T-cell (primary cell): ENCODE results near the gene GABBR2. TPM values are rescaled to one million over a fixed set of nuclear protein-coding genes. Genes with fewer than 3 reads are reported as not detected.

Source experiments
- ATAC-seq, 4 experiments: fragments of 200-7000 bp in 3 of 4; fragments of 150-1000 bp in 1 of 4; cut with Tn5 transposase; replicated peaks in 1 of 4; 1 replicate in 3 of 4; 2 replicates in 1 of 4; pipeline ENCODE4 v1.10.0; 2021; ENCODE audit warnings: moderate library complexity in 3 of 4, mild to moderate bottlenecking in 2 of 4, moderate number of reproducible peaks in 1 of 4
- CTCF ChIA-PET, 2 donors: fragments of 300-600 bp; sonication (Branson Sonifier 250); formaldehyde crosslinking; loops; one replicate each; lab custom pipeline; 2022; ENCODE audit warnings: antibody characterized with exemption in 2 of 2; lab: Charles Lee
- POLR2A ChIA-PET, 2 donors: fragments of 300-600 bp; sonication (Branson Sonifier 250); formaldehyde crosslinking; loops; one replicate each; lab custom pipeline; 2022; ENCODE audit warnings: antibody characterized with exemption in 2 of 2; lab: Charles Lee
- DNase-seq, 35 experiments: peaks; one replicate each; pipeline versions ENCODE4 v3.0.0 to v3.0.0-alpha.2; 2013 to 2023
- H3K27ac ChIP-seq: one replicate; pipeline ENCODE4 v1.5.1; 2013; ENCODE audit warnings: low read length
- H3K27me3 ChIP-seq, 2 experiments: replicated peaks in 1 of 2; 1 replicate in 1 of 2; 2 replicates in 1 of 2; pipeline versions ENCODE4 v1.6.1 to v1.7.0; 2013; ENCODE audit warnings: low read length in 1 of 2, mixed read lengths in 1 of 2; ENCODE audit not compliant: control insufficient read depth in 2 of 2, insufficient read depth in 2 of 2; ENCODE audit errors: extremely low read depth in 1 of 2
- H3K36me3 ChIP-seq, 2 donors: 1 replicate in 1 of 2; 2 replicates in 1 of 2; pipeline versions ENCODE4 v1.6.1 to v1.7.0; 2013; ENCODE audit warnings: low read length in 1 of 2; ENCODE audit not compliant: control insufficient read depth in 2 of 2, insufficient read depth in 1 of 2; ENCODE audit errors: extremely low read depth in 1 of 2
- H3K4me1 ChIP-seq, 2 experiments: 1 replicate in 1 of 2; 2 replicates in 1 of 2; pipeline versions ENCODE4 v1.6.1 to v1.7.0; 2013; ENCODE audit warnings: low read length in 2 of 2, mixed read lengths in 1 of 2; ENCODE audit not compliant: insufficient read depth in 2 of 2, control insufficient read depth in 1 of 2; ENCODE audit errors: extremely low read depth in 1 of 2
- H3K4me3 ChIP-seq, 2 donors: 1 replicate in 1 of 2; 2 replicates in 1 of 2; pipeline versions ENCODE4 v1.5.1 to v1.7.0; 2013; ENCODE audit warnings: mild to moderate bottlenecking in 2 of 2, low read length in 1 of 2, moderate library complexity in 1 of 2; ENCODE audit not compliant: control insufficient read depth in 1 of 2; ENCODE audit errors: extremely low read depth in 1 of 2
- H3K9me3 ChIP-seq: 2 replicates; pipeline ENCODE4 v1.7.0; 2013
- H3K27ac Mint-ChIP-seq, 2 donors: one replicate each; pipeline ENCODE4 v1.8.0; 2020 to 2021; ENCODE audit warnings: mild to moderate bottlenecking in 2 of 2, mixed read lengths in 2 of 2
- H3K27me3 Mint-ChIP-seq, 2 donors: one replicate each; pipeline ENCODE4 v1.8.0; 2021 to 2022; ENCODE audit warnings: mixed read lengths in 2 of 2
- H3K36me3 Mint-ChIP-seq: one replicate; pipeline ENCODE4 v1.8.0; 2021; ENCODE audit warnings: mixed read lengths
- H3K4me1 Mint-ChIP-seq, 3 donors: one replicate each; pipeline ENCODE4 v1.8.0; 2020 to 2022; ENCODE audit warnings: mixed read lengths in 3 of 3, mild to moderate bottlenecking in 1 of 3
- H3K4me3 Mint-ChIP-seq, 3 donors: one replicate each; pipeline ENCODE4 v1.8.0; 2020 to 2022; ENCODE audit warnings: mild to moderate bottlenecking in 3 of 3, mixed read lengths in 3 of 3, moderate library complexity in 3 of 3
- H3K9me3 Mint-ChIP-seq, 3 donors: one replicate each; pipeline ENCODE4 v1.8.0; 2020 to 2022; ENCODE audit warnings: mixed read lengths in 3 of 3
- WGBS: methylation state at CpG from one replicate; pipeline ENCODE4 v1.1.5; 2013; ENCODE audit warnings: missing lambda C conversion rate; ENCODE audit not compliant: insufficient coverage; 5-methylcytosine and 5-hydroxymethylcytosine counted together
- total RNA-seq, 35 experiments: library from RNA in 6 of 35; stranded (reverse) in 6 of 35; fragments of 120-200 nt in 1 of 35; gene quantifications; one replicate each; pipeline versions ENCODE4 v1.2.1 to v1.2.4 and lab custom pipeline; 2013 to 2026

GABBR2 gene
- total RNA-seq, 5 donors from 2014 or later (not counting 1 experiment from before 2014, with no cell fraction given) = 0.03 TPM; not detected in 4

DNA sequence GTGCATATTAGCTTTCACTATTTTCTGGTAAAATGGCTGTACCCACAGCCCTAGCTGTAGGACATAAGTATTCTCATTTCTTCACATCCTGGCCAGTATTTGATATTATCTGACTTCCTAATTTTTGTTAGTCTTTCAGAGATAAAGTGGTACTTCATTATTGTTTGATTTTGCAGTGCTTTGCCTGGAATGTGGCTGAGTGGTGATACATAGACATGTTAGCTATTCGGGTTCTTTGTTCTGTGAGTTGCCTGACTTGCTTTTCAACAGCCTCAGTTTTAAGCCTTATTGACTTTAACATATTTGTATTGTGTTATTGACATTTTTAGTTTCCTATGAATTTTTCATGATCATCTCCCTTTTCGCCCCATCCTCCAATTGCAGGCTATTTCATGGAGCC is 161.1 kb downstream of the GABBR2 start:
- ChIA-PET POLR2A (no interaction called here), CTCF (no interaction called here)
- no peak overlapping the region for H3K27ac ChIP-seq
- Mint-ChIP-seq H3K27me3 (peaks cover 0 to 2% of the 10 kb centered on the region in 2 donors), H3K4me1 (no peaks in the 10 kb centered on the region), H3K4me3 (no peak overlapping the region), H3K36me3 (no peaks in the 10 kb centered on the region), H3K9me3 (no peaks in the 10 kb centered on the region), H3K27ac (no peak overlapping the region)
- peaks cover 0 to 2% of the 10 kb centered on the region in 2 experiments for H3K27me3 ChIP-seq
- no peak for ATAC-seq
- no peaks in the 10 kb centered on the region for H3K9me3 ChIP-seq
- H3K4me1 ChIP-seq = no peaks in the 10 kb centered on the region
- DNase-seq = no peak
- no peaks in the 10 kb centered on the region for H3K36me3 ChIP-seq
- H3K4me3 ChIP-seq = no peak overlapping the region
- no CpG with 5 or more reads among the region's 2 CpGs for WGBS

GRCh38 chr9:98545021-98545420 is 163.7 kb downstream of the GABBR2 start:
- no peaks in the 10 kb centered on the region for H3K4me1 ChIP-seq
- H3K27ac ChIP-seq = no peak overlapping the region
- H3K9me3 Mint-ChIP-seq = no peaks in the 10 kb centered on the region
- ChIA-PET POLR2A (no interaction called here), CTCF (no interaction called here)
- no peak overlapping the region for H3K4me3 ChIP-seq
- DNase-seq = no peak
- H3K36me3 Mint-ChIP-seq = no peaks in the 10 kb centered on the region
- no peaks in the 10 kb centered on the region for H3K27me3 ChIP-seq
- no peaks in the 10 kb centered on the region for H3K36me3 ChIP-seq
- no peak overlapping the region for H3K27ac Mint-ChIP-seq
- no peaks in the 10 kb centered on the region for H3K4me1 Mint-ChIP-seq
- no peak overlapping the region for H3K4me3 Mint-ChIP-seq
- WGBS = 86% methylated on average over 4 of the region's 4 CpGs
- peaks cover 0 to 6% of the 10 kb centered on the region in 2 donors for H3K27me3 Mint-ChIP-seq
- no peaks in the 10 kb centered on the region for H3K9me3 ChIP-seq
- no peak for ATAC-seq

DNA sequence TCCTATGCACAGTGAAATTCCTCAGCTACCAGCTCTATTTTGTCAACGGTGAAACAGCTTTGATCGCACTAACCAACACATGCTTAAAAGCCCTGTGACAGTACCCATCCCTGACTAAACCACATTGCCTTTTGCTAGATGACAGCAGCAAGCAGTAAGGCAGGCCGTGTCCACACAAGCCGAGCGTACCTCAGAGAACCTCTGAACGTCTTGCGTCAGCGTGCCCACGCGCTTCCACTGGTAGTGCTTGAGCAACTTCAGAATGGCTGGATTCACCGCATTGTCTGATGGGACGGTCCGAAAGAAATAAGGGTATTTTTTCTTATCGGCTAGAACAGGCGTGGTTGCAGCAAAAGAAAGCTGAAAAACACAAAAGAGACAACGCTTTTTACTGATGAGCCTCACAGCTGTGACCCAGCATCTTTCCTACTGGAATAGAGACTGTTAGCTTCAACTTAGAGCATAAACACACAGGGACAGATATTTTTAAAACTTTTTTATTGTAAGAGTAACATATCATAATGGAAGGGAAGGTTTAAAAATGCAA is 167.0 kb downstream of the GABBR2 start:
- Mint-ChIP-seq H3K4me3 (no peak overlapping the region), H3K9me3 (no peaks in the 10 kb centered on the region), H3K4me1 (no peaks in the 10 kb centered on the region), H3K27ac (no peak overlapping the region), H3K36me3 (no peaks in the 10 kb centered on the region), H3K27me3 (peaks cover 0 to 13% of the 10 kb centered on the region in 2 donors)
- Histone ChIP-seq H3K27ac (no peak overlapping the region), H3K4me3 (no peak overlapping the region), H3K9me3 (no peaks in the 10 kb centered on the region), H3K4me1 (no peaks in the 10 kb centered on the region), H3K27me3 (peaks cover 0 to 7% of the 10 kb centered on the region in 2 experiments), H3K36me3 (no peaks in the 10 kb centered on the region)
- no peak for ATAC-seq
- CTCF ChIA-PET = no interaction called here
- DNase-seq = no peak
- 95% methylated on average over 13 of the region's 16 CpGs for WGBS
- POLR2A ChIA-PET = no interaction called here

DNA sequence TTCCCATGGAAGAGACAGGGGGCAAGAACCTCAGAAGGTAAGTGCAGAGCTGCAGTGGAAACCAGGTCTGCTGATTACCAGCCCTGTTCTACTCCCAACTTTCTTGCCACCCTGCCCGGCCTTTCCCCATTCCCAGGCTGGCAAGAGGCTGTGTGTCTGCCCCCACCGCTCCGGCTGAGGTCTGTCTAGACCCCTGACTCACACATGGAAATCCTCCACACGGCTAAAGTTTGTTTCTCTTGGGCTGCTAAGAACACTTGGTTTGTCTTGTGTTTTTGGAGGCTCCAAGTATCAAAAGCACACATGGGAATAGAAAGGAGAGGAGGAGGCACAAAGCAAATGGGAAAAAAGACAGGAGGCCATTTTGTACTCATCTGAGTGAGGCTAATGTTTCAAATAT is 168.3 kb downstream of the GABBR2 start:
- no peak for ATAC-seq
- no peak overlapping the region for H3K27ac ChIP-seq
- peaks cover 0 to 7% of the 10 kb centered on the region in 2 experiments for H3K27me3 ChIP-seq
- no peak for DNase-seq
- H3K27ac Mint-ChIP-seq = no peak overlapping the region
- no peaks in the 10 kb centered on the region for H3K4me1 Mint-ChIP-seq
- 67% methylated on average over 1 of the region's 4 CpGs for WGBS
- H3K36me3 Mint-ChIP-seq = no peaks in the 10 kb centered on the region
- no peak overlapping the region for H3K4me3 ChIP-seq
- POLR2A ChIA-PET = no interaction called here
- no peaks in the 10 kb centered on the region for H3K9me3 Mint-ChIP-seq
- no peak overlapping the region for H3K4me3 Mint-ChIP-seq
- H3K36me3 ChIP-seq = no peaks in the 10 kb centered on the region
- peaks cover 0 to 16% of the 10 kb centered on the region in 2 donors for H3K27me3 Mint-ChIP-seq
- H3K4me1 ChIP-seq = no peaks in the 10 kb centered on the region
- CTCF ChIA-PET = interaction anchor here in 1 of 2 donors (0.7 kb wide), 1 partner anchor 25 kb away, joined by 3 read pairs; no protein-coding TSS in a partner anchor
- no peaks in the 10 kb centered on the region for H3K9me3 ChIP-seq

DNA sequence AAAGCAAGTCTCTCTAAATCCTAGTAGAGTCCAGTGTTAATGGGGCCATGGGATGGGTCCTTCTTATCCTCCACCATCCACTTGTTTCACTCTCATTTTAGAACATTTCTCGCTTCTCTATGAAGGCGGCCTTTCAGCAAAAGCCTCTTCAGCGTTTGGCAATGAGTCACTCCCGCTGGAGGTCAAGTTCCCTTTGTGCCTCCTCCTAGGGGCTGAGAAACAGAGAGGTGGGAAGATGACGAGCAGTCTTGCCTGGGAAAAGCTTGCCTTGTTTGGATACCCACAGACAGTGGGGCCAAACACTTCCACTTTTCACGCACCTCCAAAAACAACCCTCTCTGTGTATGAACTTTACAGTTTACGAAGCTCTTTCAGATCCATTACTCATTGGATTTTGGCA is 168.8 kb downstream of the GABBR2 start:
- Mint-ChIP-seq H3K4me3 (no peak overlapping the region), H3K27me3 (peaks cover 0 to 17% of the 10 kb centered on the region in 2 donors), H3K27ac (no peak overlapping the region), H3K36me3 (no peaks in the 10 kb centered on the region), H3K9me3 (no peaks in the 10 kb centered on the region), H3K4me1 (no peaks in the 10 kb centered on the region)
- H3K36me3 ChIP-seq = no peaks in the 10 kb centered on the region
- 94% methylated on average over 2 of the region's 7 CpGs for WGBS
- H3K27ac ChIP-seq = no peak overlapping the region
- ChIA-PET CTCF (interaction anchor here in 1 of 2 donors (0.7 kb wide), 1 partner anchor 24 kb away, joined by 3 read pairs; no protein-coding TSS in a partner anchor), POLR2A (no interaction called here)
- peaks cover 0 to 7% of the 10 kb centered on the region in 2 experiments for H3K27me3 ChIP-seq
- no peaks in the 10 kb centered on the region for H3K4me1 ChIP-seq
- DNase-seq (no peak), ATAC-seq (no peak)
- H3K9me3 ChIP-seq = no peaks in the 10 kb centered on the region
- no peak overlapping the region for H3K4me3 ChIP-seq

DNA sequence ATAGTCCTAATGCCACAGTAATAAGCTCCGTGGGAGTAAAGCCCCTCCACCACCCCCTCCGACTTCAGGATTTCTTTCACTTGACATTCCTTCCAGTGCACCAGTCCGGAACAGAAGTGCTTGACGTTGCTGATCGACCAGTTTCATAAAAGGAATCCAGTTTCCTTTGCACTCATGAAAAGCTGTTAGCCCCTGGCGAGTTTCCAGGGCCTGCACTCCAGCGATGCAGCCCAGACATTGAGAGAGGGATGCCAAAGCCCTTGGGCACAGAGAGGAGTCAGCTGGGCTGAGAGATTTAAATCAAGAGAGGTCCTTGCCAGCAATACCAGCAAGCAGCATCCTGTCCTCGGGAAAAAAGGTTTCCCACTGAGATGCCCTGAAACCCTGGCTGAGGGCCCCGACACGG is 170.1 kb downstream of the GABBR2 start:
- H3K9me3 Mint-ChIP-seq = no peaks in the 10 kb centered on the region
- Histone ChIP-seq H3K36me3 (no peaks in the 10 kb centered on the region), H3K27ac (no peak overlapping the region), H3K4me3 (no peak overlapping the region), H3K9me3 (no peaks in the 10 kb centered on the region), H3K4me1 (no peaks in the 10 kb centered on the region), H3K27me3 (peaks cover 0 to 13% of the 10 kb centered on the region in 2 experiments)
- H3K27ac Mint-ChIP-seq = no peak overlapping the region
- H3K36me3 Mint-ChIP-seq = no peaks in the 10 kb centered on the region
- H3K27me3 Mint-ChIP-seq = peaks cover under 1 to 17% of the 10 kb centered on the region in 2 donors
- DNase-seq = no peak
- POLR2A ChIA-PET = no interaction called here
- no peak overlapping the region for H3K4me3 Mint-ChIP-seq
- ATAC-seq = no peak
- 78% methylated on average over 9 of the region's 10 CpGs for WGBS
- H3K4me1 Mint-ChIP-seq = no peaks in the 10 kb centered on the region
- CTCF ChIA-PET = no interaction called here
